VCaP (cell line): Measurements from ENCODE around the gene UGT2A1.
"Not testable (repeated sequence)": the region's sequence is repeated elsewhere in the genome, so short reads cannot be mapped to it uniquely, and the experiment has no call there.

ENCODE experiments used
- H3K27ac ChIP-seq: fragments of 450-650 bp; 2 replicates; pipeline ENCODE4 v1.5.1; 2017
- TF ChIP-seq, protein P1 (sequence below): fragments of 450-650 bp; conservative IDR thresholded peaks from 2 replicates; pipeline ENCODE4 v1.5.1; 2017; ENCODE audit warnings: mild to moderate bottlenecking, moderate library complexity

UGT2A1 gene

DNA sequence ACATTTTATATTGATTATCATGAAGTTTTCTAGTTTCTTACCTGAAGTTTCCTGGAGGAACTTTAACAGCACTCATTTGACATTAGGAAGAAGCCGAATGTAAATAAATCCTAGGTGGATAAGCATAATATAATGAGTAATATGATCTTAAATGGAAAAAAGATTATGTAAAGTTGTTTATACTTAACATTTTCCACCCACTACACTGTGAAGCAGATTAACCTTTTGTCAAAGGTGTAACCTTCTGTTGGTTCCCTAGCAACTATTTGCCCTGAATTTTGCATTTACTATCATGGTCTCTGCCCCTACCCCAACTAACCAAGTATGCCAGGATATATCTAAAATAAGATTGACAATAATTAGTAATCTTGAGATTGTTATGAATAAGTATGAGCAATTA lies at the start of gene UGT2A1:
Gene UGT2A1 (minus strand): TSS at position 101 of the 400 bp plus-strand sequence. CDS start 5,603 bp downstream, outside the sequence.
- H3K27ac ChIP-seq = no peak within 1 kb of the TSS
- TF ChIP-seq, protein P1, sequence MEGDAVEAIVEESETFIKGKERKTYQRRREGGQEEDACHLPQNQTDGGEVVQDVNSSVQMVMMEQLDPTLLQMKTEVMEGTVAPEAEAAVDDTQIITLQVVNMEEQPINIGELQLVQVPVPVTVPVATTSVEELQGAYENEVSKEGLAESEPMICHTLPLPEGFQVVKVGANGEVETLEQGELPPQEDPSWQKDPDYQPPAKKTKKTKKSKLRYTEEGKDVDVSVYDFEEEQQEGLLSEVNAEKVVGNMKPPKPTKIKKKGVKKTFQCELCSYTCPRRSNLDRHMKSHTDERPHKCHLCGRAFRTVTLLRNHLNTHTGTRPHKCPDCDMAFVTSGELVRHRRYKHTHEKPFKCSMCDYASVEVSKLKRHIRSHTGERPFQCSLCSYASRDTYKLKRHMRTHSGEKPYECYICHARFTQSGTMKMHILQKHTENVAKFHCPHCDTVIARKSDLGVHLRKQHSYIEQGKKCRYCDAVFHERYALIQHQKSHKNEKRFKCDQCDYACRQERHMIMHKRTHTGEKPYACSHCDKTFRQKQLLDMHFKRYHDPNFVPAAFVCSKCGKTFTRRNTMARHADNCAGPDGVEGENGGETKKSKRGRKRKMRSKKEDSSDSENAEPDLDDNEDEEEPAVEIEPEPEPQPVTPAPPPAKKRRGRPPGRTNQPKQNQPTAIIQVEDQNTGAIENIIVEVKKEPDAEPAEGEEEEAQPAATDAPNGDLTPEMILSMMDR = no peak

DNA sequence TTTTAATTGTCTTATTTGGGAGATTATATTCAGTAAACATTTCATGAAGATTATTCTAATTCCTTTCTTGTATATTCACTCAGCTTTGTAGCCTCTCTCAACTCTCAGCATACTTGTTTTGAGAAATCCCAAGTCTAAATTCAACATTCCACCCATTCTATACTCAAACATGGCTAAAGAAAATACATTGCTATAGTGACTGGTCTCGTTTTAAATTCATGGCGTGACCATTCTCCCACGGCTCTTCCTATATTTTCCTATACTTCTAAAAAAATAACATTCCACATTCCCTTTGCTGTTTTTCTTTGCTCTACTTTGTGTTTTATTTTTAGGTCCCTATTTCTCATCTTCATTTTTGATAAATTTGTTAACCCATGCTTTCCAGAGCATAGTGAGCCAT lies 49.2 kb upstream of the UGT2A1 start:
- TF ChIP-seq, protein P1 = no peak

DNA sequence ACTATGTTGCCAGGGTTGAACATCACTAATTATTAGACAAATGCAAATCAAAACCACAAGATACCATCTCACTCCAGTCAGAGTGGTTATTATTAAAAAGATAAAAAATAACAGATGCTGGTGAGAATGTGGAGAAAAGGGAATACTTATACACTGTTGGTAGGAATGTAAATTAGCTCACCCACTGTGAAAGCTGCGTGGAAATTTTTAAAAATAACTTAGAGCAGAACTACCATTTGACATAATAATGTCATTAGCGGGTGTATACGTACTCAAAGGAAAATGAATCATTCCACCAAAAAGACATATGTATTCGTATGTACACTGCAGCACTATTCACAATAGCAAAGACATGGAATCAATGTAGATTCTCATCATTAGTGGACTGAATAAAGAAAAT lies 48.6 kb upstream of the UGT2A1 start:
- TF ChIP-seq, protein P1 = no peak
- H3K27ac ChIP-seq = no peak overlapping the region

More for the DNA sequence above, 49.2 kb upstream of the UGT2A1 start:
- no peak overlapping the region for H3K27ac ChIP-seq

DNA sequence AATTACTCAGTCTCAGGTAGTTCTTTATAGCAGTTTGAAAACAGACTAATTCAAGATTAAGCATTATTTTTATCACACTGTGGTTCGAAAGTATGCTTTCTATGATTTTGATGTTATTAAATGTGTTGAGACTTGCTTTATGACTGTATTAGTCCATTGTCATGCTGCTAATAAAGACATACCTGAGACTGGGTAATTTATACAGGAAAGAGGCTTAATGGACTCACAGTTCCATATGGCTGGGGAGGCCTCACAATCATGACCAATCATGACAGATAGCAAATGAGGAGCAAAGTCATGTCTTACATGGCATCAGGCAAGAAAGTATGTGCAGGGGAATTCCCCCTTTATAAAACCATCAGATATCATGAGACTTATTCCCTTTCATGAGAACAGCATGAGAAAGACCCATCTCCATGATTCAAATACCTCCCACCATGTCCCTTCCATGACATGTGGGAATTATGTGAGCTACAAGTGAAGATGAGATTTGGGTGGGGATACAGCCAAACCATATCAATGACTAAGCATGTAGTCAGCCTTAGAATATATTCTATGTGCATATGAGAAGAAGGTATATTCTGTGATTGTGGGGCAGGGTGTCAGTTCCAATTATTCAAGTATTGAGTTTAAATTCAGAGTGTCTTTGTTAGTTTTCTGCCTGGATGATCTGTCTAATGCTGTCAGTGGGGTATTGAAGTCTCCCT lies 44.6 kb upstream of the UGT2A1 start:
- no peak overlapping the region for H3K27ac ChIP-seq
- TF ChIP-seq, protein P1 = no peak

DNA sequence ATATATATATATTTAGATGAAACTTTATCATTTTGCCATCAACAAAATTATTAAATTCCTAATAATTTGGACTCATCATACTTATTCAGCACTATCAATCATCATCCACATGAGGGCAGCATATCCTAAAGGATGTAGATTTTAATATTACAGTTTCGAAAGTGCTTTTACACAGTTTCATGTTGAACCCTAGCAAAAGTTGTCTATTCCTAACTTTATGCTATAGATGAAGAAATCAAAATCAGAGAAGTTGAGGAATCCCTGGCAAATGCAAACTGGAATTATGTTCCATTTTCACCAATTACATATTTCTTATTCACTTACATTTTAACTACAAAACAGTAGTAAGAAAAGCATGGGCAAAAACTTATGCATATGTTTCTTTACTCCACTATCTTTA lies 36.6 kb upstream of the UGT2A1 start:
- H3K27ac ChIP-seq = no peak overlapping the region
- TF ChIP-seq, protein P1 = peak; percentile 85

DNA sequence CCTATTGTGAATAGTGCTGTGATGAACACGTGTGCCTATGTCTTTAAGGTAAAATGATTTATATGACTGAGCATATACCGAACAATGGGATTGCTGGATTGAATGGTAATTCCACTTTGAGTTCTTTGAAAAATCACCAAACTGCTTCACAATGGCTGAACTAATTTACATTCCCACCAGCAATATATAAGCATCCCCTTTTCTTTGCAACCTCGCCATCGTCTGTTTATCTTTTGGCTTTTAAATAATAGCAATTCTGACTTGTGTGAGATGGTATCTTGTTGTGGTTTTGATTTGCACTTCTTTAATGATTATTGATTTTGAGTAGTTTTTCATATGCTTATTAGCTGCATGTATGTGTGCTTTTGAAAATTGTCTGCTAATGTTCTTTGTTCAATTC lies 31.8 kb upstream of the UGT2A1 start:
- H3K27ac ChIP-seq = no peak overlapping the region

DNA sequence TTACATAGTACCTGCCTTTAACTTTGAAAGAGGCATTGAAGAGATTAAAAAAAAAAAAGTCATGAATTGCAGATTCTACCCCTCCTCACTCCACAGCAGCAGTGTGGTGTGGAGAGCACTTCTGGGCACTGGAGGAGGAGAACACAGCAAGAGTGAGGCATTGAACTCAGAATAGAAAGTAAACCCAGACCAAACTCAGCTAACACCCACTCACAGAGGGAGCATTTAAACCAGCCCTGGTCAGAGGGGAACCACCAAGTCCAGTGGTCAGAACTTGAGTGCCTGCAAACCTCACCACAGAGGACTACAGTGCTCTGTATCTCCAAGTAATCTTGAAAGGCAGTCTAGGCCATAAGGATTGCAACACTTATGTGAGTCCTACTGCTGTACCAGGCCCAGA lies 15.6 kb upstream of the UGT2A1 start:
- TF ChIP-seq, protein P1 = no peak
- no peak overlapping the region for H3K27ac ChIP-seq

More for the DNA sequence above, 31.8 kb upstream of the UGT2A1 start:
- TF ChIP-seq, protein P1 = no peak

DNA sequence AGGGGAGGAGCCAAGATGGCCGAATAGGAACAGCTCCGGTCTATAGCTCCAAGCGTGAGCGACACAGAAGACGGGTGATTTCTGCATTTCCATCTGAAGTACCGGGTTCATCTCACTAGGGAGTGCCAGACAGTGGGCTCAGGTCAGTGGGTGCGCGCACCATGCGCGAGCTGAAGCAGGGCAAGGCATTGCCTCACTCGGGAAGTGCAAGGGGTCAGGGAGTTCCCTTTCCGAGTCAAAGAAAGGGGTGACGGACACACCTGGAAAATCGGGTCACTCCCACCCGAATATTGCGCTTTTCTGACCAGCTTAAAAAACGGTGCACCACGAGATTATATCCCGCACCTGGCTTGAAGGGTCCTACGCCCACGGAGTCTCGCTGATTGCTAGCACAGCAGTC lies 11.0 kb upstream of the UGT2A1 start:
- not testable (repeated sequence) for H3K27ac ChIP-seq

DNA sequence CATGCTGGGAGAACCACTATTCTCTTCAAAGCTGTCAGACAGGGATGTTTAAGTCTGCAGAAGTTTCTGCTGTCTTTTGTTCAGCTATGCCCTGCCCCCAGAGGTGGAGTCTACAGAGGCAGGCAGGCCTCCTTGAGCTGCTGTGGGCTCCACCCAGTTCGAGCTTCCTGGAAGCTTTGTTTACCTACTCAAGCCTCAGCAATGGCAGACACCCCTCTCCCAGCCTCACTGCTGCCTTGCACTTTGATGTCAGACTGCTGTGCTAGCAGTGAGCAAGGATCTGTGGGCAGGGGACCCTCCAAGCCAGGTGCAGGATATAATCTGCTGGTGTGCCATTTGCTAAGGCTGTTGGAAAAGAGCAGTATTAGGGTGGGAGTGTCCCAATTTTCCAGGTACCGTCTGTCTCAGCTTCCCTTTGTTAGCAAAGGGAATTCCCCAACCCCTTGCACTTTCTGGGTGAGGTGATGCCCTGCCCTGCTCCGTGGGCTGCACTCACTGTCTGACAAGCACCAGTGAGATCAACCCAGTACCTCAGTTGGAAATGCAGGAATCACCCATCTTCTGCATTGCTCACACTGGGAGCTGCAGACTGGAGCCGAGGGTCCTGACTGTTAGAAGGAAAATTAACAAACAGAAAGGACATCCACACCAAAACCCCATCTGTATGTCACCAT lies 8.2 kb upstream of the UGT2A1 start:
- not testable (repeated sequence) for H3K27ac ChIP-seq
